Liver (tissue), 9 donors: Measurements from ENCODE around the gene PKHD1. TPM values are rescaled to one million over a fixed set of nuclear protein-coding genes. Genes with fewer than 3 reads are reported as not detected.

ENCODE experiments used
- DNase-seq: peaks from one replicate; pipeline ENCODE4 v3.0.0-alpha.2; 2017; ENCODE audit warnings: low spot score
- H3K27ac ChIP-seq, 2 donors: one replicate each; pipeline ENCODE4 v1.7.0; 2013; ENCODE audit warnings: inconsistent platforms in 2 of 2, low read length in 2 of 2, control low read depth in 1 of 2, low read depth in 1 of 2, mild to moderate bottlenecking in 1 of 2
- H3K27me3 ChIP-seq, 4 donors: one replicate each; pipeline versions ENCODE4 v1.6.1 to v1.7.0; 2013; ENCODE audit warnings: low read length in 3 of 4, inconsistent platforms in 1 of 4, mild to moderate bottlenecking in 1 of 4, moderate library complexity in 1 of 4; ENCODE audit not compliant: control insufficient read depth in 4 of 4, insufficient read depth in 4 of 4
- H3K36me3 ChIP-seq, 4 donors: one replicate each; pipeline versions ENCODE4 v1.6.1 to v1.7.0; 2013; ENCODE audit warnings: low read length in 3 of 4, mild to moderate bottlenecking in 3 of 4, low read depth in 1 of 4, moderate library complexity in 1 of 4; ENCODE audit not compliant: control insufficient read depth in 4 of 4, insufficient read depth in 3 of 4
- H3K4me1 ChIP-seq, 4 donors: one replicate each; pipeline versions ENCODE4 v1.6.1 to v1.7.0; 2013; ENCODE audit warnings: low read length in 3 of 4, mild to moderate bottlenecking in 3 of 4, moderate library complexity in 1 of 4; ENCODE audit not compliant: control insufficient read depth in 4 of 4, insufficient read depth in 4 of 4
- H3K4me3 ChIP-seq, 3 donors: one replicate each; pipeline versions ENCODE4 v1.6.1 to v1.7.0; 2013; ENCODE audit warnings: low read length in 3 of 3, control low read depth in 1 of 3, low read depth in 1 of 3, mild to moderate bottlenecking in 1 of 3
- H3K9ac ChIP-seq, 2 donors: one replicate each; pipeline ENCODE4 v1.7.0; 2013; ENCODE audit warnings: low read length in 2 of 2, mild to moderate bottlenecking in 2 of 2, moderate library complexity in 2 of 2, control low read depth in 1 of 2, low read depth in 1 of 2
- H3K9me3 ChIP-seq, 4 donors: one replicate each; pipeline versions ENCODE4 v1.6.1 to v1.7.0; 2013; ENCODE audit warnings: low read length in 3 of 4; ENCODE audit not compliant: control insufficient read depth in 4 of 4
- ATF3 ChIP-seq: IDR thresholded peaks from 2 replicates; pipeline ENCODE4 v1.6.1; 2016; ENCODE audit warnings: antibody characterized with exemption
- EGR1 ChIP-seq, 2 donors: IDR thresholded peaks; 2 replicates each; pipeline ENCODE4 v1.6.1; 2016 to 2018; ENCODE audit warnings: antibody characterized with exemption in 2 of 2, low read depth in 2 of 2
- FOXA1 ChIP-seq: IDR thresholded peaks from 2 replicates; pipeline ENCODE4 v1.6.1; 2016; ENCODE audit warnings: antibody characterized with exemption
- FOXA2 ChIP-seq: IDR thresholded peaks from 2 replicates; pipeline ENCODE4 v1.6.1; 2016; ENCODE audit warnings: antibody characterized with exemption
- GABPA ChIP-seq, 2 donors: IDR thresholded peaks in 1 of 2; conservative IDR thresholded peaks in 1 of 2; 2 replicates each; pipeline ENCODE4 v1.6.1; 2016; ENCODE audit warnings: antibody characterized with exemption in 2 of 2, mild to moderate bottlenecking in 1 of 2, moderate library complexity in 1 of 2
- HNF4A ChIP-seq, 2 donors: conservative IDR thresholded peaks; 2 replicates each; pipeline ENCODE4 v1.6.1; 2016; ENCODE audit warnings: antibody characterized with exemption in 2 of 2, mild to moderate bottlenecking in 2 of 2
- HNF4G ChIP-seq: IDR thresholded peaks from 2 replicates; pipeline ENCODE4 v1.6.1; 2016; ENCODE audit warnings: antibody characterized with exemption
- JUND ChIP-seq, 2 donors: IDR thresholded peaks; 2 replicates each; pipeline ENCODE4 v1.6.1; 2016; ENCODE audit warnings: antibody characterized with exemption in 2 of 2
- NR2F2 ChIP-seq: IDR thresholded peaks from 2 replicates; pipeline ENCODE4 v1.6.1; 2016; ENCODE audit warnings: antibody characterized with exemption
- RAD21 ChIP-seq, 2 donors: IDR thresholded peaks; 2 replicates each; pipeline ENCODE4 v1.6.1; 2016; ENCODE audit warnings: antibody characterized with exemption in 2 of 2, mild to moderate bottlenecking in 2 of 2
- RXRA ChIP-seq, 2 donors: IDR thresholded peaks; 2 replicates each; pipeline ENCODE4 v1.6.1; 2017 to 2018; ENCODE audit warnings: antibody characterized with exemption in 2 of 2, mild to moderate bottlenecking in 1 of 2
- SP1 ChIP-seq: IDR thresholded peaks from 2 replicates; pipeline ENCODE4 v1.6.1; 2018; ENCODE audit warnings: antibody characterized with exemption, mild to moderate bottlenecking
- TAF1 ChIP-seq: conservative IDR thresholded peaks from 2 replicates; pipeline ENCODE4 v1.6.1; 2016; ENCODE audit warnings: antibody characterized with exemption, mild to moderate bottlenecking
- YY1 ChIP-seq: IDR thresholded peaks from 2 replicates; pipeline ENCODE4 v1.6.1; 2016; ENCODE audit warnings: antibody characterized with exemption, mild to moderate bottlenecking
- ZBTB33 ChIP-seq: IDR thresholded peaks from 2 replicates; pipeline ENCODE4 v1.6.1; 2016; ENCODE audit warnings: antibody characterized with exemption
- WGBS: extraction: QIAGEN DNeasy Blood & Tissue Kit; methylation state at CpG from one replicate; pipeline ENCODE4 v1.1.7; 2013; 5-methylcytosine and 5-hydroxymethylcytosine counted together
- polyA plus RNA-seq, 2 donors: library from polyadenylated mRNA; stranded (reverse) in 1 of 2; unstranded in 1 of 2; fragments of 200-250 nt in 1 of 2; fragments of >200 nt in 1 of 2; fragmentation: Nextera tagmentation in 1 of 2; extraction: Ambion mirVana in 1 of 2; gene quantifications; one replicate each; pipeline versions ENCODE4 v1.2.1 to v1.2.3, GENCODE V29; 2013 to 2015
- total RNA-seq, 2 donors: library from RNA; depleted of rRNA; stranded (reverse); fragments of >200 nt; gene quantifications; one replicate each; pipeline ENCODE4 v1.2.3, GENCODE V29; 2014
- TF ChIP-seq, protein P1 (sequence below): fragments of 150-350 bp; IDR thresholded peaks from 2 replicates; pipeline ENCODE4 v1.5.1; 2017; ENCODE audit warnings: improper control_type of control experiment, low read depth, low read length; ENCODE audit not compliant: missing input control
- TF ChIP-seq, protein P2 (sequence below): IDR thresholded peaks from 2 replicates; pipeline ENCODE4 v1.6.1; 2016; ENCODE audit warnings: antibody characterized with exemption
- TF ChIP-seq, protein P3 (sequence below): IDR thresholded peaks from 2 replicates; pipeline ENCODE4 v1.6.1; 2016; ENCODE audit warnings: antibody characterized with exemption, mild to moderate bottlenecking
- donor health status: healthy.
- donor health status: healthy.
- donor health status: healthy.
- donor health status: healthy.
- donor health status: healthy.

The PKHD1 gene
- total and polyA plus RNA-seq, 4 donors: 0.45 to 10.6 (median 3.2) TPM

DNA sequence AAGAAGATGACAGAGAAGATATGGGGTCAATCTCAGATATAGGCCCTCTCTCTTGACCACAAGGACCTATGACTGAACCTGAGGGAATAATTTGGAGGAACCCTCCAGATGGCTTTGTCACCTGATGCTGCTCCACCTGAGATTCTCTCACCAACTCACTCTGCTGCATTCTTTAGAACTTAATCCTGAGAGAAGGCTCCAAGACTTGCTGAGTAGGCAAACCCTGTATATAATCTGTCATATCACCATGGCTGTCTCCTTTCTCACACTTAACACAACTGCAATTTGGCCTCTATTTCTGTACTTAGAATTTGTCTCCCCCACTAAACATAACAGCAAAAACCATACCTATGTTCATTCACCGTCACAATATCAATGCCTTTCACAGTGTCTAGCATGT lies 172.3 kb downstream of the PKHD1 start (continued):
- TF ChIP-seq, protein P1, sequence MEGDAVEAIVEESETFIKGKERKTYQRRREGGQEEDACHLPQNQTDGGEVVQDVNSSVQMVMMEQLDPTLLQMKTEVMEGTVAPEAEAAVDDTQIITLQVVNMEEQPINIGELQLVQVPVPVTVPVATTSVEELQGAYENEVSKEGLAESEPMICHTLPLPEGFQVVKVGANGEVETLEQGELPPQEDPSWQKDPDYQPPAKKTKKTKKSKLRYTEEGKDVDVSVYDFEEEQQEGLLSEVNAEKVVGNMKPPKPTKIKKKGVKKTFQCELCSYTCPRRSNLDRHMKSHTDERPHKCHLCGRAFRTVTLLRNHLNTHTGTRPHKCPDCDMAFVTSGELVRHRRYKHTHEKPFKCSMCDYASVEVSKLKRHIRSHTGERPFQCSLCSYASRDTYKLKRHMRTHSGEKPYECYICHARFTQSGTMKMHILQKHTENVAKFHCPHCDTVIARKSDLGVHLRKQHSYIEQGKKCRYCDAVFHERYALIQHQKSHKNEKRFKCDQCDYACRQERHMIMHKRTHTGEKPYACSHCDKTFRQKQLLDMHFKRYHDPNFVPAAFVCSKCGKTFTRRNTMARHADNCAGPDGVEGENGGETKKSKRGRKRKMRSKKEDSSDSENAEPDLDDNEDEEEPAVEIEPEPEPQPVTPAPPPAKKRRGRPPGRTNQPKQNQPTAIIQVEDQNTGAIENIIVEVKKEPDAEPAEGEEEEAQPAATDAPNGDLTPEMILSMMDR: no peak
- no peak for TF ChIP-seq FOXA2
- TF ChIP-seq, protein P2, sequence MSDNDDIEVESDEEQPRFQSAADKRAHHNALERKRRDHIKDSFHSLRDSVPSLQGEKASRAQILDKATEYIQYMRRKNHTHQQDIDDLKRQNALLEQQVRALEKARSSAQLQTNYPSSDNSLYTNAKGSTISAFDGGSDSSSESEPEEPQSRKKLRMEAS: no peak

- Histone ChIP-seq H3K4me1 (no peaks in the 10 kb centered on the region), H3K9me3 (no peaks in the 10 kb centered on the region), H3K9ac (no peak overlapping the region), H3K4me3 (no peak overlapping the region), H3K27me3 (no peaks in the 10 kb centered on the region), H3K36me3 (no peaks in the 10 kb centered on the region), H3K27ac (no peak overlapping the region)
- no peak for DNase-seq
- TF ChIP-seq JUND (IDR thresholded peaks at IDR 0.05): no peak
- no peak for TF ChIP-seq SP1
- WGBS: 70% methylated on average over 2 of the region's 2 CpGs
Observed at GRCh38 chr6:51913265-51913664, 174.1 kb downstream of the PKHD1 start.

- TF ChIP-seq ZBTB33: no peak
- TF ChIP-seq TAF1: no peak
- TF ChIP-seq RXRA (IDR thresholded peaks at IDR 0.05): no peak
- TF ChIP-seq ATF3: no peak
- TF ChIP-seq YY1: no peak
- no peak for TF ChIP-seq JUND (IDR thresholded peaks at IDR 0.05)
- TF ChIP-seq HNF4G: no peak
- no peak for TF ChIP-seq FOXA2
- TF ChIP-seq, protein P1: no peak
- no peak for TF ChIP-seq EGR1 (IDR thresholded peaks at IDR 0.05; ENCODE audit: low read depth in 2 of 2)
- no peak for TF ChIP-seq FOXA1
- TF ChIP-seq, protein P2: no peak
- no peak for TF ChIP-seq HNF4A (conservative IDR thresholded peaks at IDR 0.05)
- TF ChIP-seq NR2F2: no peak
- TF ChIP-seq SP1: no peak
- no peak for TF ChIP-seq GABPA (IDR thresholded peaks at IDR 0.05 in 1 of 2, conservative IDR thresholded peaks at IDR 0.05 in 1 of 2)
- TF ChIP-seq RAD21 (IDR thresholded peaks at IDR 0.05): no peak
- TF ChIP-seq, protein P3, sequence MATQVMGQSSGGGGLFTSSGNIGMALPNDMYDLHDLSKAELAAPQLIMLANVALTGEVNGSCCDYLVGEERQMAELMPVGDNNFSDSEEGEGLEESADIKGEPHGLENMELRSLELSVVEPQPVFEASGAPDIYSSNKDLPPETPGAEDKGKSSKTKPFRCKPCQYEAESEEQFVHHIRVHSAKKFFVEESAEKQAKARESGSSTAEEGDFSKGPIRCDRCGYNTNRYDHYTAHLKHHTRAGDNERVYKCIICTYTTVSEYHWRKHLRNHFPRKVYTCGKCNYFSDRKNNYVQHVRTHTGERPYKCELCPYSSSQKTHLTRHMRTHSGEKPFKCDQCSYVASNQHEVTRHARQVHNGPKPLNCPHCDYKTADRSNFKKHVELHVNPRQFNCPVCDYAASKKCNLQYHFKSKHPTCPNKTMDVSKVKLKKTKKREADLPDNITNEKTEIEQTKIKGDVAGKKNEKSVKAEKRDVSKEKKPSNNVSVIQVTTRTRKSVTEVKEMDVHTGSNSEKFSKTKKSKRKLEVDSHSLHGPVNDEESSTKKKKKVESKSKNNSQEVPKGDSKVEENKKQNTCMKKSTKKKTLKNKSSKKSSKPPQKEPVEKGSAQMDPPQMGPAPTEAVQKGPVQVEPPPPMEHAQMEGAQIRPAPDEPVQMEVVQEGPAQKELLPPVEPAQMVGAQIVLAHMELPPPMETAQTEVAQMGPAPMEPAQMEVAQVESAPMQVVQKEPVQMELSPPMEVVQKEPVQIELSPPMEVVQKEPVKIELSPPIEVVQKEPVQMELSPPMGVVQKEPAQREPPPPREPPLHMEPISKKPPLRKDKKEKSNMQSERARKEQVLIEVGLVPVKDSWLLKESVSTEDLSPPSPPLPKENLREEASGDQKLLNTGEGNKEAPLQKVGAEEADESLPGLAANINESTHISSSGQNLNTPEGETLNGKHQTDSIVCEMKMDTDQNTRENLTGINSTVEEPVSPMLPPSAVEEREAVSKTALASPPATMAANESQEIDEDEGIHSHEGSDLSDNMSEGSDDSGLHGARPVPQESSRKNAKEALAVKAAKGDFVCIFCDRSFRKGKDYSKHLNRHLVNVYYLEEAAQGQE: no peak
Observed at GRCh38 chr6:51910851-51911250, 176.6 kb downstream of the PKHD1 start.

More at GRCh38 chr6:51910851-51911250, 176.6 kb downstream of the PKHD1 start:
- no peak for DNase-seq
- Histone ChIP-seq H3K27ac (no peak overlapping the region), H3K27me3 (no peaks in the 10 kb centered on the region), H3K4me3 (no peak overlapping the region), H3K9me3 (no peaks in the 10 kb centered on the region), H3K4me1 (no peaks in the 10 kb centered on the region), H3K36me3 (peaks cover 0 to 3% (median 0%) of the 10 kb centered on the region in 4 donors), H3K9ac (no peak overlapping the region)
- 76% methylated on average over 2 of the region's 2 CpGs for WGBS
